Measurements from ENCODE around the gene FTH1. TPM values are rescaled to one million over a fixed set of nuclear protein-coding genes. Genes with fewer than 3 reads are reported as not detected.
"Not testable (repeated sequence)": the region's sequence is repeated elsewhere in the genome, so short reads cannot be mapped to it uniquely, and the experiment has no call there.

FTH1 gene
- total RNA-seq, 2 experiments from 2014 or later = 821 to 824 TPM

GRCh38 chr11:61972112-61972671, 4.8 kb upstream of the FTH1 start:
- Mint-ChIP-seq H3K4me1 (peaks cover 47% of the 10 kb centered on the region), H3K9me3 (no peaks in the 10 kb centered on the region)

GRCh38 chr11:61971248-61972111, 4.0 kb upstream of the FTH1 start:
- peak overlapping the region; percentile 22 for H3K4me3 Mint-ChIP-seq
- H3K27ac Mint-ChIP-seq = peak overlapping the region; percentile 61
- DNase-seq = peak; percentile 47
- peaks cover 47% of the 10 kb centered on the region for H3K4me1 Mint-ChIP-seq
- H3K36me3 Mint-ChIP-seq = peaks cover 6% of the 10 kb centered on the region
- H3K9me3 Mint-ChIP-seq = no peaks in the 10 kb centered on the region
- no peaks in the 10 kb centered on the region for H3K27me3 Mint-ChIP-seq

More at GRCh38 chr11:61972112-61972671, 4.8 kb upstream of the FTH1 start:
- H3K27me3 Mint-ChIP-seq = no peaks in the 10 kb centered on the region
- peaks cover 2% of the 10 kb centered on the region for H3K36me3 Mint-ChIP-seq
- no peak for DNase-seq
- peak overlapping the region; percentile 92 for H3K27ac Mint-ChIP-seq
- peak overlapping the region; percentile 52 for H3K4me3 Mint-ChIP-seq

GRCh38 chr11:61969838-61970662, 2.6 kb upstream of the FTH1 start:
- peaks cover 52% of the 10 kb centered on the region for H3K4me1 Mint-ChIP-seq
- peaks cover 19% of the 10 kb centered on the region for H3K36me3 Mint-ChIP-seq
- no peaks in the 10 kb centered on the region for H3K9me3 Mint-ChIP-seq
- H3K4me3 Mint-ChIP-seq = no peak overlapping the region
- H3K27ac Mint-ChIP-seq = peak overlapping the region; percentile 69
- no peak for DNase-seq
- H3K27me3 Mint-ChIP-seq = no peaks in the 10 kb centered on the region

GRCh38 chr11:61969391-61969758, 1.9 kb upstream of the FTH1 start:
- peaks cover 26% of the 10 kb centered on the region for H3K36me3 Mint-ChIP-seq
- no peaks in the 10 kb centered on the region for H3K27me3 Mint-ChIP-seq
- H3K27ac Mint-ChIP-seq = no peak overlapping the region
- H3K4me3 Mint-ChIP-seq = peak overlapping the region; percentile 1
- peaks cover 59% of the 10 kb centered on the region for H3K4me1 Mint-ChIP-seq
- no peak for DNase-seq
- no peaks in the 10 kb centered on the region for H3K9me3 Mint-ChIP-seq

DNA sequence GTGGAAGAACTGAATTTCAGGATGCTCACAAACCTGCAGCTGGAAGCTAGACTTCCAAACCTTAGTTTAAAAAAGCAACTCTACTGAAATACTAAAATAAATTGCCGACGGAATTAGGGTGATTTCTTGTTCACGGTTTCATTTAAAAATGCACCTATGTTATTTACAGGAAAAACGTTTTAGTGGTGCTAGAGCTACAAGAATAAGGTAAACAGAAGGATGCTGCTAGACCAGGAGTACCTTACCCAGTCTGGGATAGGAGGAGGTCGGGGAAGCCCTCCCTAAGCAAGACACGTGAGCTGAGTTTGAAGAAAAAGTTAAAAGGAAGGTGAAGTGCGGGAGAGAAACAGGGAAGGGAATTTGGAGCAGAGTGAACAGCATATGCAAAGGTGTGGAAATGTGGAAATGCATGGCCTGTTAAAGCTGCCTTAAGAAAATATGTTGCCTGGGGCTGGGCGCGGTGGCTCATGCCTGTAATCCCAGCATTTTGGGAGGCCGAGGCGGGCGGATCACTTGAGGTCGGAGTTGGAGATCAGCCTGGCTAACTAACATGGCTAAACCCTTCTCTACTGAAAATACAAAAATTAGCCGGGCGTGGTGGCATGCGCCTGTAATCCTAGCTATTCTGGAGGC, 1.4 kb upstream of the FTH1 start:
- Mint-ChIP-seq H3K9me3 (no peaks in the 10 kb centered on the region), H3K36me3 (peaks cover 31% of the 10 kb centered on the region), H3K27me3 (no peaks in the 10 kb centered on the region), H3K4me1 (peaks cover 62% of the 10 kb centered on the region), H3K4me3 (peak overlapping the region; percentile 89), H3K27ac (peak overlapping the region; percentile 92)
- no peak for DNase-seq

GRCh38 chr11:61967924-61968757, 707 bp upstream of the FTH1 start:
- Mint-ChIP-seq H3K27ac (peak overlapping the region; percentile 92), H3K27me3 (no peaks in the 10 kb centered on the region), H3K9me3 (no peaks in the 10 kb centered on the region), H3K4me3 (peak overlapping the region; percentile 89), H3K36me3 (peaks cover 37% of the 10 kb centered on the region), H3K4me1 (peaks cover 63% of the 10 kb centered on the region)
- DNase-seq = peak; percentile 58

DNA sequence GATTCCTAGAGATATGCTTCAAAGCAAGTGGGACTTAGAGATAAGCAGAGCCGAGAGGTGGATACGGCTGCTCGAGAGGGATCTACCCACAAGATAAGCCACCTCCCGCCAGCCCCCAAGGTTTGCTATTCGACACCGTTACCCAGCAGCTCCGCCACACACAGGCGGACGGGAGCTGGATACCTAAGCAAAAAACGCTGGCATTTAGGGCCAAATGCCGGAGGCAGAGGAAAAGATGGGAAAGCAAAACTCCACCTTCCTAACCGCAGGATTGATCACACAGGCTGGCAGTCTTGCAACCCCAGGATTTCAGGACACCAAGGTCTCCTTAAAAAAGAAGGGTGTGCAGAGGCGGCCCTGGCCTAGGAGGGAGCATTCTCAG, 709 bp downstream of the FTH1 start:
- Mint-ChIP-seq H3K36me3 (peaks cover 41% of the 10 kb centered on the region), H3K4me3 (peak overlapping the region; percentile 89), H3K9me3 (no peaks in the 10 kb centered on the region), H3K27me3 (no peaks in the 10 kb centered on the region), H3K27ac (peak overlapping the region; percentile 80), H3K4me1 (peaks cover 55% of the 10 kb centered on the region)
- DNase-seq = peak; percentile 21

DNA sequence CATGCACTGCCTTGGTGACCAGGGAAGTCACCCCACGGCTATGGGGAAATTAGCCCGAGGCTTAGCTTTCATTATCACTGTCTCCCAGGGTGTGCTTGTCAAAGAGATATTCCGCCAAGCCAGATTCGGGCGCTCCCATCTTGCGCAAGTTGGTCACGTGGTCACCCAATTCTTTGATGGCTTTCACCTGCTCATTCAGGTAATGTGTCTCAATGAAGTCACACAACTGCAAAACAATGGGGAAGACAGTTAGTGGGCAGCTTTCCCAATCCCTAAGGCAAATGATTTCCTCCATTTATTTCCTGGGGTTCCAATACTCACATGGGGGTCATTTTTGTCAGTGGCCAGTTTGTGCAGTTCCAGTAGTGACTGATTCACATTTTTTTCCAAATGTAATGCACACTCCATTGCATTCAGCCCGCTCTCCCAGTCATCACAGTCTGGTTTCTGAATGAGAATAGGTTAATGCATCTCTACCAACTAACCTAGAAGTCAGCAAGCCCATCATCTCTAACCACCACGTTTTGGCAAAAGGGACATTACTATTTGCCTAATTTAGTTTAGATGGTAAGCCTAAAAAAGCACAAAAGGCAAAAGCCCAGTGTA, 2.7 kb downstream of the FTH1 start:
- H3K4me3 Mint-ChIP-seq = peak overlapping the region; percentile 89
- not testable (repeated sequence) for DNase-seq, H3K27ac Mint-ChIP-seq, H3K27me3 Mint-ChIP-seq, H3K9me3 Mint-ChIP-seq
- peaks cover 39% of the 10 kb centered on the region for H3K4me1 Mint-ChIP-seq
- H3K36me3 Mint-ChIP-seq = peaks cover 41% of the 10 kb centered on the region

- no peak for DNase-seq
- H3K36me3 Mint-ChIP-seq = peaks cover 41% of the 10 kb centered on the region
- peak overlapping the region; percentile 61 for H3K27ac Mint-ChIP-seq
- no peaks in the 10 kb centered on the region for H3K27me3 Mint-ChIP-seq
- H3K4me1 Mint-ChIP-seq = peaks cover 38% of the 10 kb centered on the region
- peak overlapping the region; percentile 52 for H3K4me3 Mint-ChIP-seq
- H3K9me3 Mint-ChIP-seq = no peaks in the 10 kb centered on the region
Measured at GRCh38 chr11:61964058-61964665, 3.3 kb downstream of the FTH1 start.

- H3K9me3 Mint-ChIP-seq = no peaks in the 10 kb centered on the region
- H3K27me3 Mint-ChIP-seq = no peaks in the 10 kb centered on the region
- peak overlapping the region; percentile 61 for H3K27ac Mint-ChIP-seq
- peak overlapping the region; percentile 55 for H3K4me3 Mint-ChIP-seq
- H3K36me3 Mint-ChIP-seq = peaks cover 41% of the 10 kb centered on the region
- H3K4me1 Mint-ChIP-seq = peaks cover 38% of the 10 kb centered on the region
- no peak for DNase-seq
Measured at GRCh38 chr11:61963282-61964057, 4.0 kb downstream of the FTH1 start.

DNA sequence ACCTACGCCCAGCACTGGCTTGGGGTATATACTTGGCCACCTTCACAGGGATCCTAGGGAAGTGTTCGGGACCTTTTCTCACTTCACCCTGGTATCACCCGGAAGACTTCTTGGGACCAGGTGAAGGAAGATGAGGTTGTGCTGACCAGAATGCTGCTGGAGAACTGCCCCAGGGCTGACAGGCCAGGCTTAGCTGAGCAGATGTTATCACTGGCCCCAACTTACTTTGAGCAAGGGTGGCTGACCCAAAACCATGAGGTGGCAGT, 4.5 kb downstream of the FTH1 start:
- H3K4me1 Mint-ChIP-seq = peaks cover 36% of the 10 kb centered on the region
- H3K4me3 Mint-ChIP-seq = no peak overlapping the region
- peaks cover 39% of the 10 kb centered on the region for H3K36me3 Mint-ChIP-seq
- no peaks in the 10 kb centered on the region for H3K9me3 Mint-ChIP-seq
- H3K27ac Mint-ChIP-seq = peak overlapping the region; percentile 56
- H3K27me3 Mint-ChIP-seq = no peaks in the 10 kb centered on the region
- no peak for DNase-seq

- Mint-ChIP-seq H3K27ac (peak overlapping the region; percentile 56), H3K4me1 (peaks cover 36% of the 10 kb centered on the region), H3K27me3 (no peaks in the 10 kb centered on the region), H3K9me3 (no peaks in the 10 kb centered on the region), H3K36me3 (peaks cover 39% of the 10 kb centered on the region), H3K4me3 (no peak overlapping the region)
- DNase-seq = no peak
Measured at GRCh38 chr11:61962213-61963015, 5.0 kb downstream of the FTH1 start.
